Right renal pelvis (tissue), 4 donors: ENCODE results near the gene CC2D1A. TPM values are rescaled to one million over a fixed set of nuclear protein-coding genes. Genes with fewer than 3 reads are reported as not detected.

ENCODE experiments used
- DNase-seq, 4 donors: peaks; one replicate each; pipeline ENCODE4 v3.0.0-alpha.2; 2013; ENCODE audit warnings: low read depth in 4 of 4, low spot score in 3 of 4, missing footprints in 1 of 4
- polyA plus RNA-seq, 4 donors: library from polyadenylated mRNA; unstranded; fragments of 120-200 nt; gene quantifications; one replicate each; pipeline ENCODE4 v1.2.1, GENCODE V29; 2013; ENCODE audit not compliant: insufficient read length in 4 of 4

CC2D1A gene
- polyA plus RNA-seq, 4 donors: 23.9 to 30.4 (median 27.6) TPM

GRCh38 chr19:13876834-13877233, 29.2 kb upstream of the CC2D1A start, which contains the start of gene NANOS3:
Gene NANOS3 (plus strand): TSS chr19:13877134. CDS start chr19:13877249, 115 bp downstream.
- no peak for DNase-seq

GRCh38 chr19:13877303-13877702, 28.7 kb upstream of the CC2D1A start:
- no peak for DNase-seq

- peak; percentile 84 to 93 (median 88) for DNase-seq
Observed at GRCh38 chr19:13880059-13881043, 25.6 kb upstream of the CC2D1A start.

GRCh38 chr19:13881251-13881691, 24.7 kb upstream of the CC2D1A start:
- no peak for DNase-seq

- no peak for DNase-seq
Observed at GRCh38 chr19:13881692-13882418, 24.1 kb upstream of the CC2D1A start.

- no peak for DNase-seq
Observed at GRCh38 chr19:13882419-13882795, 23.6 kb upstream of the CC2D1A start.

- no peak for DNase-seq
Observed at GRCh38 chr19:13882836-13883235, 23.2 kb upstream of the CC2D1A start.

- no peak for DNase-seq
Observed at GRCh38 chr19:13883516-13884064, 22.4 kb upstream of the CC2D1A start.

- no peak for DNase-seq
Observed at GRCh38 chr19:13884726-13885591, 21.0 kb upstream of the CC2D1A start.

- DNase-seq: no peak
Observed at GRCh38 chr19:13885826-13886365, 20.1 kb upstream of the CC2D1A start.

- no peak for DNase-seq
Observed at GRCh38 chr19:13887018-13887436, 19.0 kb upstream of the CC2D1A start.

- no peak for DNase-seq
Observed at GRCh38 chr19:13887517-13887916, 18.5 kb upstream of the CC2D1A start.

- DNase-seq: no peak
Observed at GRCh38 chr19:13888281-13888680, 17.7 kb upstream of the CC2D1A start.

- DNase-seq: no peak
Observed at GRCh38 chr19:13890136-13890535, 15.9 kb upstream of the CC2D1A start.

GRCh38 chr19:13892870-13893269, 13.1 kb upstream of the CC2D1A start:
- no peak for DNase-seq

- no peak for DNase-seq
Observed at GRCh38 chr19:13894552-13894951, 11.4 kb upstream of the CC2D1A start.

GRCh38 chr19:13896227-13896626, 9.8 kb upstream of the CC2D1A start:
- DNase-seq: no peak

- DNase-seq: no peak
Observed at GRCh38 chr19:13899393-13899792, 6.6 kb upstream of the CC2D1A start.

GRCh38 chr19:13899912-13900584, 6.0 kb upstream of the CC2D1A start:
- DNase-seq: no peak
